Spleen (tissue), 7 donors: ENCODE data around the gene CPD.

Experiments used
- CTCF ChIP-seq, 11 experiments: fragments of 200-600 bp in 7 of 11; fragments of 450-650 bp in 4 of 11; sonication (generic) in 4 of 11; IDR thresholded peaks in 8 of 11; conservative IDR thresholded peaks in 3 of 11; 1 replicate in 7 of 11; 2 replicates in 4 of 11; pipeline versions ENCODE4 v1.4.0 to v1.8.0; 2016 to 2021; ENCODE audit warnings: antibody characterized with exemption in 11 of 11, inconsistent platforms in 4 of 11, mild to moderate bottlenecking in 1 of 11
- POLR2A ChIP-seq, 3 donors: fragments of 450-650 bp; IDR thresholded peaks; one replicate each; pipeline ENCODE4 v1.5.1; 2017; ENCODE audit warnings: antibody characterized with exemption in 3 of 3, mild to moderate bottlenecking in 1 of 3
- POLR2AphosphoS5 ChIP-seq, 3 donors: sonication (generic); formaldehyde crosslinking; IDR thresholded peaks; one replicate each; pipeline ENCODE4 v1.5.1; 2017; ENCODE audit warnings: antibody characterized with exemption in 3 of 3
- donor health status: DM: no; HTN: no; CAD: no; lungs with moderate emphysema.
- donor health status: DM: no; HTN: no; CAD: no.
- donor health status: DM: no; HTN: no; CAD: no.

GRCh38 chr17:30514895-30515596 lies 136.3 kb downstream of the CPD start:
- TF ChIP-seq CTCF (IDR thresholded peaks at IDR 0.05 in 8 of 11, conservative IDR thresholded peaks at IDR 0.05 in 3 of 11): no peak
- no peak for TF ChIP-seq POLR2A (IDR thresholded peaks at IDR 0.05)
- no peak for TF ChIP-seq POLR2AphosphoS5 (IDR thresholded peaks at IDR 0.05)
